GM03348 (cell line): Measurements from ENCODE around the gene SSBP4.

Experiments used
- DNase-seq: peaks from one replicate; pipeline ENCODE4 v3.0.0; 2012; ENCODE audit warnings: low spot score

Gene SSBP4

GRCh38 chr19:18433015-18433691 is 14.0 kb downstream of the SSBP4 start:
- DNase-seq: no peak

- no peak for DNase-seq
Measured at GRCh38 chr19:18433735-18434398, 14.7 kb downstream of the SSBP4 start.

GRCh38 chr19:18434411-18435175 is 15.4 kb downstream of the SSBP4 start:
- no peak for DNase-seq

- no peak for DNase-seq
Measured at GRCh38 chr19:18435178-18435841, 16.1 kb downstream of the SSBP4 start.

- no peak for DNase-seq
Measured at GRCh38 chr19:18435842-18436670, 16.9 kb downstream of the SSBP4 start.

- peak; percentile 88 for DNase-seq
Measured at GRCh38 chr19:18436671-18437490, 17.7 kb downstream of the SSBP4 start.

GRCh38 chr19:18437491-18438330 is 18.5 kb downstream of the SSBP4 start, which contains the start of gene ISYNA1:
TSS of gene ISYNA1 (minus strand) at chr19:18438133. CDS start at chr19:18437979, 154 bp downstream.
- peak; percentile 68 for DNase-seq

- DNase-seq: no peak
Measured at GRCh38 chr19:18438331-18439024, 19.3 kb downstream of the SSBP4 start.

GRCh38 chr19:18439025-18439909 is 20.1 kb downstream of the SSBP4 start:
- no peak for DNase-seq

- no peak for DNase-seq
Measured at GRCh38 chr19:18439910-18440237, 20.7 kb downstream of the SSBP4 start.

GRCh38 chr19:18440415-18440877 is 21.2 kb downstream of the SSBP4 start:
- DNase-seq: no peak

- no peak for DNase-seq
Measured at GRCh38 chr19:18440936-18441803, 22.0 kb downstream of the SSBP4 start.

GRCh38 chr19:18441804-18442788 is 22.9 kb downstream of the SSBP4 start:
- DNase-seq: no peak

- no peak for DNase-seq
Measured at GRCh38 chr19:18442941-18443340, 23.7 kb downstream of the SSBP4 start.

GRCh38 chr19:18443406-18443805 is 24.2 kb downstream of the SSBP4 start:
- no peak for DNase-seq

- no peak for DNase-seq
Measured at GRCh38 chr19:18443831-18444230, 24.6 kb downstream of the SSBP4 start.
